Endothelial cell of umbilical vein (primary cell): Measurements from ENCODE around the gene PUS10. TPM values are rescaled to one million over a fixed set of nuclear protein-coding genes. Genes with fewer than 3 reads are reported as not detected.

Experiments
- BruUV-seq: library from RNA; stranded (reverse); fragments of 400-500 nt; replicated peaks from 2 replicates; lab custom pipeline; 2021; lab: Mats Ljungman, UMichigan
- CTCF ChIA-PET: fragments of 300-600, 350-600 bp; sonication (Branson Sonifier 250); formaldehyde crosslinking; loops from one replicate; lab custom pipeline; 2021; ENCODE audit warnings: antibody characterized with exemption, inconsistent platforms; lab: Charles Lee
- POLR2A ChIA-PET: fragments of 300-600, 350-600 bp; sonication (Branson Sonifier 250); formaldehyde crosslinking; loops from one replicate; lab custom pipeline; 2021; ENCODE audit warnings: antibody characterized with exemption, inconsistent platforms; lab: Charles Lee
- DNase-seq: peaks from one replicate; pipeline ENCODE4 v3.0.0-alpha.2; 2011; ENCODE audit warnings: low read depth, low spot score
- FAIRE-seq: peaks from 2 replicates; lab custom pipeline; 2011; peaks lifted over from hg19 to GRCh38; lab: Jason Lieb, UNC
- H2AFZ ChIP-seq: 2 replicates; pipeline ENCODE4 v1.6.0; 2012; ENCODE audit warnings: low read depth, low read length, control low read depth, inconsistent platforms
- H3K27ac ChIP-seq: 2 replicates; pipeline ENCODE4 v1.5.1; 2011; ENCODE audit warnings: low read depth, mild to moderate bottlenecking, control low read depth, low read length, moderate library complexity; ENCODE audit not compliant: insufficient read depth
- H3K27me3 ChIP-seq, 2 experiments: 2 replicates each; pipeline versions ENCODE4 v1.6.0 to v1.6.1; 2011; ENCODE audit warnings: low read length in 2 of 2, mixed read lengths in 1 of 2; ENCODE audit not compliant: control insufficient read depth in 2 of 2, insufficient read depth in 2 of 2
- H3K36me3 ChIP-seq, 2 experiments: 2 replicates in 1 of 2; 3 replicates in 1 of 2; pipeline ENCODE4 v1.5.1; 2011; ENCODE audit warnings: low read length in 2 of 2, mild to moderate bottlenecking in 1 of 2, moderate library complexity in 1 of 2; ENCODE audit not compliant: control insufficient read depth in 2 of 2, insufficient read depth in 2 of 2; ENCODE audit errors: extremely low read depth in 1 of 2
- H3K4me1 ChIP-seq: 3 replicates; pipeline ENCODE4 v1.5.1; 2011; ENCODE audit warnings: mild to moderate bottlenecking, low read length; ENCODE audit not compliant: control insufficient read depth, insufficient read depth; ENCODE audit errors: extremely low read depth
- H3K4me2 ChIP-seq: 2 replicates; pipeline ENCODE4 v1.6.1; 2011; ENCODE audit warnings: low read length, control low read depth, mixed read lengths; ENCODE audit not compliant: insufficient read depth
- H3K4me3 ChIP-seq, 3 experiments: fragments of 200-600 bp in 1 of 3; sonication (generic), shearing (Covaris generic) in 1 of 3; replicated peaks in 1 of 3; 2 replicates each; pipeline ENCODE4 v1.5.1; 2011 to 2016; ENCODE audit warnings: control low read depth in 3 of 3, low read length in 3 of 3, mild to moderate bottlenecking in 2 of 3, inconsistent platforms in 1 of 3, low read depth in 1 of 3, moderate library complexity in 1 of 3; ENCODE audit not compliant: insufficient read depth in 1 of 3
- H3K79me2 ChIP-seq: 2 replicates; pipeline ENCODE4 v1.6.0; 2012; ENCODE audit warnings: low read length, inconsistent platforms; ENCODE audit not compliant: control insufficient read depth, insufficient read depth
- H3K9ac ChIP-seq: replicated peaks from 2 replicates; pipeline ENCODE3; 2011; ENCODE audit warnings: low read length, control low read depth; ENCODE audit not compliant: insufficient read depth; ENCODE audit errors: extremely low read depth
- H3K9me1 ChIP-seq: replicated peaks from 3 replicates; pipeline ENCODE4 v1.6.0; 2011; ENCODE audit warnings: mild to moderate bottlenecking, low read length; ENCODE audit not compliant: control insufficient read depth, insufficient read depth; ENCODE audit errors: extremely low read depth
- H3K9me3 ChIP-seq: replicated peaks from 2 replicates; pipeline ENCODE4 v1.5.1; 2012; ENCODE audit warnings: low read length, inconsistent platforms; ENCODE audit not compliant: control insufficient read depth, insufficient read depth
- H4K20me1 ChIP-seq: replicated peaks from 2 replicates; pipeline ENCODE3; 2011; ENCODE audit warnings: mild to moderate bottlenecking, low read length; ENCODE audit not compliant: control insufficient read depth, insufficient read depth; ENCODE audit errors: extremely low read depth
- CTCF ChIP-seq, 2 donors: IDR thresholded peaks; 1 replicate in 1 of 2; 2 replicates in 1 of 2; pipeline ENCODE4 v1.5.1; 2011; ENCODE audit warnings: low read length in 2 of 2, mild to moderate bottlenecking in 2 of 2, moderate library complexity in 2 of 2, control low read depth in 1 of 2, inconsistent platforms in 1 of 2, low read depth in 1 of 2; ENCODE audit not compliant: insufficient read depth in 1 of 2; ENCODE audit errors: extremely low read depth in 1 of 2
- EZH2 ChIP-seq: IDR thresholded peaks from 2 replicates; pipeline ENCODE4 v1.6.1; 2012; ENCODE audit warnings: borderline replicate concordance, low read depth, mild to moderate bottlenecking, moderate library complexity, low read length, inconsistent platforms; ENCODE audit not compliant: severe bottlenecking
- FOS ChIP-seq: IDR thresholded peaks from 2 replicates; pipeline ENCODE4 v1.6.1; 2011; ENCODE audit warnings: mild to moderate bottlenecking, low read length, moderate library complexity, borderline replicate concordance; ENCODE audit not compliant: insufficient read depth
- GATA2 ChIP-seq: IDR thresholded peaks from 2 replicates; pipeline ENCODE4 v1.7.0; 2011; ENCODE audit warnings: low read depth, mild to moderate bottlenecking, moderate library complexity, mixed read lengths, low read length; ENCODE audit not compliant: insufficient read length, insufficient read depth
- JUN ChIP-seq: IDR thresholded peaks from 2 replicates; pipeline ENCODE4 v1.6.1; 2011; ENCODE audit warnings: borderline replicate concordance, low read depth; ENCODE audit not compliant: insufficient read length, insufficient read depth
- MAX ChIP-seq: IDR thresholded peaks from 2 replicates; pipeline ENCODE4 v1.6.1; 2011; ENCODE audit not compliant: insufficient read depth, insufficient read length
- MYC ChIP-seq: IDR thresholded peaks from one replicate; pipeline ENCODE4 v1.6.1; 2011; ENCODE audit warnings: mild to moderate bottlenecking, low read depth, low read length
- POLR2A ChIP-seq: IDR thresholded peaks from 2 replicates; pipeline ENCODE4 v1.6.1; 2012; ENCODE audit warnings: low read depth, mild to moderate bottlenecking, control low read depth, low read length
- POLR2AphosphoS5 ChIP-seq: IDR thresholded peaks from 2 replicates; pipeline ENCODE4 v1.6.1; 2012; ENCODE audit warnings: low read depth, mild to moderate bottlenecking, control low read depth, low read length, moderate library complexity; ENCODE audit not compliant: insufficient read depth
- dilution Hi-C: fragments of 300-500 bp; cut with MboI; formaldehyde crosslinking; loops from one replicate; pipeline ENCODE4 v1.15.0; 2019; ENCODE audit warnings: low sequenced_read_pairs; ENCODE audit not compliant: extremely low pct_ligation_motif_present
- intact Hi-C: fragments of 100-400 bp; cut with micrococcal nuclease; formaldehyde crosslinking; loops from one replicate; pipeline ENCODE4 v1.10.0; 2022
- polyA plus RNA-seq, 4 experiments: library from polyadenylated mRNA; depleted of rRNA in 3 of 4; stranded (reverse) in 3 of 4; unstranded in 1 of 4; fragments of >200 nt; gene quantifications; 2 replicates each; pipeline versions ENCODE4 v1.2.1 to v1.2.3, GENCODE V29; 2011 to 2012; ENCODE audit warnings: missing spikeins in 1 of 4
- total RNA-seq: library from RNA; stranded (reverse); gene quantifications from 2 replicates; pipeline ENCODE4 v1.2.3, GENCODE V29; 2021

PUS10 gene
- total and polyA plus RNA-seq, 2 donors (not counting 3 experiments of a cell fraction or from before 2014, with no cell fraction given): 3.7 to 10.3 TPM

GRCh38 chr2:60934165-60934722 is 83.8 kb downstream of the PUS10 start:
- intact Hi-C loops (no loop called here), dilution Hi-C loops (no loop called here)
- ChIA-PET CTCF (interaction anchor here (0.9 to 1.5 kb wide), 2 partner anchors 11 to 129 kb away, joined by 3 read pairs; no protein-coding TSS in a partner anchor), POLR2A (no interaction called here)
- Histone ChIP-seq H3K79me2 (no peaks in the 10 kb centered on the region), H3K9ac (no peak overlapping the region), H3K4me3 (no peak overlapping the region), H3K9me3 (no peaks in the 10 kb centered on the region), H3K4me2 (no peak overlapping the region), H2AFZ (no peak overlapping the region), H3K27ac (no peak overlapping the region), H3K36me3 (no peaks in the 10 kb centered on the region), H3K9me1 (no peaks in the 10 kb centered on the region), H4K20me1 (no peaks in the 10 kb centered on the region), H3K4me1 (no peaks in the 10 kb centered on the region), H3K27me3 (no peaks in the 10 kb centered on the region)
- FAIRE-seq (no peak), DNase-seq (no peak)
- BruUV-seq: no TSS peak
- TF ChIP-seq FOS (no peak), CTCF (IDR thresholded peaks at IDR 0.05; ENCODE audit: extremely low read depth in 1 of 2, insufficient read depth in 1 of 2, low read depth in 1 of 2, low read length in 2 of 2) (no peak), POLR2AphosphoS5 (no peak), GATA2 (no peak), JUN (no peak), MYC (no peak), EZH2 (no peak), MAX (no peak), POLR2A (no peak)
